Measurements from ENCODE around the gene ITGAX.

ITGAX gene

DNA sequence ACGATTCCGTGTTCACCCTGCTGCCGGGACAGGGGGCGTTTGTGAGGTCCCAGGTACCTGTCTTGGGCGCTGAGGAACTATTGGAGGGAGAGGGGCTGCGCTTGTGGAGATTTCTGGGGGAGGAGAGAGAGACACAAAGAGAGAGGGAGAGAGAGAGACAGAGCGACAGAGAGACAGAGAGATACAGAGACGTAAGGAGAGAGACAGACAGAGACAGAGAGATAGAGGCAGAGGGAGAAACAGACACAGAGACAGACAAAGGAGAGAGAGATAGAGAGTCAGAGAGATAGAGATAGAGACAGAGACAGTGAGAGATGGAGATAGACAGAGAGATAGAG, 24.5 kb upstream of the ITGAX start:
- TF ChIP-seq ARNTL (CRISPR knock-in tag; IDR thresholded peaks at IDR 0.05; ENCODE audit: borderline replicate concordance, low read depth) (no peak), ZC3H10 (CRISPR knock-in tag; IDR thresholded peaks at IDR 0.05) (no peak)
- TF ChIP-seq, protein P1, sequence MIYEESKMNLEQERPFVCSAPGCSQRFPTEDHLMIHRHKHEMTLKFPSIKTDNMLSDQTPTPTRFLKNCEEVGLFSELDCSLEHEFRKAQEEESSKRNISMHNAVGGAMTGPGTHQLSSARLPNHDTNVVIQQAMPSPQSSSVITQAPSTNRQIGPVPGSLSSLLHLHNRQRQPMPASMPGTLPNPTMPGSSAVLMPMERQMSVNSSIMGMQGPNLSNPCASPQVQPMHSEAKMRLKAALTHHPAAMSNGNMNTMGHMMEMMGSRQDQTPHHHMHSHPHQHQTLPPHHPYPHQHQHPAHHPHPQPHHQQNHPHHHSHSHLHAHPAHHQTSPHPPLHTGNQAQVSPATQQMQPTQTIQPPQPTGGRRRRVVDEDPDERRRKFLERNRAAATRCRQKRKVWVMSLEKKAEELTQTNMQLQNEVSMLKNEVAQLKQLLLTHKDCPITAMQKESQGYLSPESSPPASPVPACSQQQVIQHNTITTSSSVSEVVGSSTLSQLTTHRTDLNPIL (CRISPR knock-in tag; IDR thresholded peaks at IDR 0.05; ENCODE audit: low read depth) = no peak
- no peak; the same call in 2 of the 3 replicates for ATAC-seq

DNA sequence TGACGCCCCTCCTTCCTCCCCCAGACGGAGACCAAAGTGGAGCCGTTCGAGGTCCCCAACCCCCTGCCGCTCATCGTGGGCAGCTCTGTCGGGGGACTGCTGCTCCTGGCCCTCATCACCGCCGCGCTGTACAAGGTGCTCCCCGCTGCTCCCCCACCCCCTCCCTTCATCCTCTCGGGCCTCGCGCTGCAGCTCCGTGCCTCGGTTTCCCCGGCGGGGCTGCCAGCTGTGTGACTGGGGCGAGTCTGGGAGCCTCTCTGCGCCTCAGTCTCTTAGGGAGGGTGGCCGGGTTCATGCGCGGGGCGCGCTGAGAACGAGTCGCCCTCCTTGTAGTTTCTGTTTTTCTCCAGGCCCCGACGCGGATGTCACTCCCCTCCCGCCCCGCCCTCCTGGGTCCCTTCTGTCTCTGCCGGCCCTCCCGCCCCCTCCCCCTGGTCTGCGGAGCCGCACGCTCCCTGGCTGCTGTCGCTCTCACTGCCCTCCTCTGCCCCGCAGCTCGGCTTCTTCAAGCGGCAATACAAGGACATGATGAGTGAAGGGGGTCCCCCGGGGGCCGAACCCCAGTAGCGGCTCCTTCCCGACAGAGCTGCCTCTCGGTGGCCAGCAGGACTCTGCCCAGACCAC, 23.7 kb upstream of the ITGAX start:
- TF ChIP-seq GLIS3 (CRISPR knock-in tag; IDR thresholded peaks at IDR 0.05) (no peak), PATZ1 (CRISPR knock-in tag; IDR thresholded peaks at IDR 0.05; ENCODE audit: borderline replicate concordance) (no peak), CSRNP3 (CRISPR knock-in tag; IDR thresholded peaks at IDR 0.05) (no peak), ARNTL (CRISPR knock-in tag; IDR thresholded peaks at IDR 0.05; ENCODE audit: borderline replicate concordance, low read depth) (no peak), ZFP3 (CRISPR knock-in tag; IDR thresholded peaks at IDR 0.05) (no peak), CSDC2 (CRISPR knock-in tag; IDR thresholded peaks at IDR 0.05) (no peak)
- ATAC-seq = no peak

GRCh38 chr16:31331807-31332301, 23.1 kb upstream of the ITGAX start:
- TF ChIP-seq ZFP3 (CRISPR knock-in tag; IDR thresholded peaks at IDR 0.05) (no peak), TOX (CRISPR knock-in tag; IDR thresholded peaks at IDR 0.05; ENCODE audit: borderline replicate concordance) (no peak), ZC3H10 (CRISPR knock-in tag; IDR thresholded peaks at IDR 0.05) (no peak), PATZ1 (CRISPR knock-in tag; IDR thresholded peaks at IDR 0.05; ENCODE audit: borderline replicate concordance) (no peak), ESRRG (CRISPR knock-in tag; IDR thresholded peaks at IDR 0.05) (no peak), TCF4 (CRISPR knock-in tag; IDR thresholded peaks at IDR 0.05; ENCODE audit: borderline replicate concordance) (no peak), ZNF565 (CRISPR knock-in tag; conservative IDR thresholded peaks at IDR 0.05; ENCODE audit: low read depth) (no peak), ZNF70 (CRISPR knock-in tag; IDR thresholded peaks at IDR 0.05) (no peak), ZNF8 (CRISPR knock-in tag; IDR thresholded peaks at IDR 0.05) (no peak), OSR1 (CRISPR knock-in tag; IDR thresholded peaks at IDR 0.05) (no peak), ZFP30 (CRISPR knock-in tag; IDR thresholded peaks at IDR 0.05) (no peak), ISL1 (CRISPR knock-in tag; IDR thresholded peaks at IDR 0.05) (no peak), POU6F1 (CRISPR knock-in tag; IDR thresholded peaks at IDR 0.05; ENCODE audit: borderline replicate concordance, low read depth) (no peak), RARB (CRISPR knock-in tag; IDR thresholded peaks at IDR 0.05) (no peak), BACH2 (CRISPR knock-in tag; IDR thresholded peaks at IDR 0.05; ENCODE audit: borderline replicate concordance) (no peak), CSDC2 (CRISPR knock-in tag; IDR thresholded peaks at IDR 0.05) (no peak), SNAI2 (CRISPR knock-in tag; IDR thresholded peaks at IDR 0.05) (no peak), ARNTL (CRISPR knock-in tag; IDR thresholded peaks at IDR 0.05; ENCODE audit: borderline replicate concordance, low read depth) (no peak), PPARA (CRISPR knock-in tag; IDR thresholded peaks at IDR 0.05; ENCODE audit: borderline replicate concordance) (no peak)
- TF ChIP-seq, protein P2, sequence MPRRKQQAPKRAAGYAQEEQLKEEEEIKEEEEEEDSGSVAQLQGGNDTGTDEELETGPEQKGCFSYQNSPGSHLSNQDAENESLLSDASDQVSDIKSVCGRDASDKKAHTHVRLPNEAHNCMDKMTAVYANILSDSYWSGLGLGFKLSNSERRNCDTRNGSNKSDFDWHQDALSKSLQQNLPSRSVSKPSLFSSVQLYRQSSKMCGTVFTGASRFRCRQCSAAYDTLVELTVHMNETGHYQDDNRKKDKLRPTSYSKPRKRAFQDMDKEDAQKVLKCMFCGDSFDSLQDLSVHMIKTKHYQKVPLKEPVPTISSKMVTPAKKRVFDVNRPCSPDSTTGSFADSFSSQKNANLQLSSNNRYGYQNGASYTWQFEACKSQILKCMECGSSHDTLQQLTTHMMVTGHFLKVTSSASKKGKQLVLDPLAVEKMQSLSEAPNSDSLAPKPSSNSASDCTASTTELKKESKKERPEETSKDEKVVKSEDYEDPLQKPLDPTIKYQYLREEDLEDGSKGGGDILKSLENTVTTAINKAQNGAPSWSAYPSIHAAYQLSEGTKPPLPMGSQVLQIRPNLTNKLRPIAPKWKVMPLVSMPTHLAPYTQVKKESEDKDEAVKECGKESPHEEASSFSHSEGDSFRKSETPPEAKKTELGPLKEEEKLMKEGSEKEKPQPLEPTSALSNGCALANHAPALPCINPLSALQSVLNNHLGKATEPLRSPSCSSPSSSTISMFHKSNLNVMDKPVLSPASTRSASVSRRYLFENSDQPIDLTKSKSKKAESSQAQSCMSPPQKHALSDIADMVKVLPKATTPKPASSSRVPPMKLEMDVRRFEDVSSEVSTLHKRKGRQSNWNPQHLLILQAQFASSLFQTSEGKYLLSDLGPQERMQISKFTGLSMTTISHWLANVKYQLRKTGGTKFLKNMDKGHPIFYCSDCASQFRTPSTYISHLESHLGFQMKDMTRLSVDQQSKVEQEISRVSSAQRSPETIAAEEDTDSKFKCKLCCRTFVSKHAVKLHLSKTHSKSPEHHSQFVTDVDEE (CRISPR knock-in tag; IDR thresholded peaks at IDR 0.05) = no peak
- ATAC-seq = no peak
